Activated CD4-positive, alpha-beta T cell treated with anti-CD3 and anti-CD28 coated beads for 36 hours (primary cell): ENCODE results near the gene SLC26A11. TPM values are rescaled to one million over a fixed set of nuclear protein-coding genes. Genes with fewer than 3 reads are reported as not detected.
A peak's percentile ranks its signal among the peaks of the same experiment; 100 is the strongest.
"Not testable (repeated sequence)": the region's sequence is repeated elsewhere in the genome, so short reads cannot be mapped to it uniquely, and the experiment has no call there.

Source experiments
- ATAC-seq: fragments of 200-7000 bp; cut with Tn5 transposase; one replicate; pipeline ENCODE4 v1.10.0; 2021; ENCODE audit warnings: mild to moderate bottlenecking, moderate library complexity
- CTCF ChIA-PET: fragments of 350-600 bp; sonication (Branson Sonifier 250); formaldehyde crosslinking; loops from one replicate; lab custom pipeline; 2021; ENCODE audit warnings: antibody characterized with exemption; lab: Charles Lee
- POLR2A ChIA-PET: fragments of 350-600 bp; sonication (Branson Sonifier 250); formaldehyde crosslinking; loops from one replicate; lab custom pipeline; 2021; ENCODE audit warnings: antibody characterized with exemption, inconsistent platforms; lab: Charles Lee
- DNase-seq: peaks from one replicate; pipeline ENCODE4 v3.0.0-alpha.2; 2020
- H3K27ac Mint-ChIP-seq: one replicate; pipeline ENCODE4 v1.8.0; 2021; ENCODE audit warnings: mixed read lengths
- H3K27me3 Mint-ChIP-seq: one replicate; pipeline ENCODE4 v1.8.0; 2021; ENCODE audit warnings: mixed read lengths
- H3K36me3 Mint-ChIP-seq: one replicate; pipeline ENCODE4 v1.8.0; 2021; ENCODE audit warnings: low read depth, mixed read lengths
- H3K4me1 Mint-ChIP-seq: one replicate; pipeline ENCODE4 v1.8.0; 2021; ENCODE audit warnings: mixed read lengths
- H3K4me3 Mint-ChIP-seq: one replicate; pipeline ENCODE4 v1.8.0; 2021; ENCODE audit warnings: mild to moderate bottlenecking, moderate library complexity, mixed read lengths
- H3K9me3 Mint-ChIP-seq: one replicate; pipeline ENCODE4 v1.8.0; 2021; ENCODE audit warnings: low read depth, mixed read lengths
- intact Hi-C, 2 experiments: fragments of 100-400 bp; cut with DNase I in 1 of 2; cut with micrococcal nuclease in 1 of 2; formaldehyde crosslinking; loops; one replicate each; pipeline versions ENCODE4 v1.14.2 to v1.15.1; 2022 to 2024; cut with DNase I, micrococcal nuclease
- total RNA-seq, 2 experiments: library from RNA; stranded (reverse); gene quantifications; one replicate each; pipeline ENCODE4 v1.2.3, GENCODE V29; 2021

Gene SLC26A11
- total RNA-seq, 2 experiments from 2014 or later, result 4.7 to 4.9 TPM

- CTCF ChIA-PET, result interaction anchor here (2.1 kb wide), 1 partner anchor 213 kb away, joined by 6 read pairs; no protein-coding TSS in a partner anchor
- ATAC-seq (no peak), DNase-seq (no peak)
- Mint-ChIP-seq H3K4me1 (peaks cover 8% of the 10 kb centered on the region), H3K36me3 (peaks cover 78% of the 10 kb centered on the region), H3K27ac (peak overlapping the region; percentile 42), H3K4me3 (no peak overlapping the region), H3K27me3 (no peaks in the 10 kb centered on the region), H3K9me3 (no peaks in the 10 kb centered on the region)
- POLR2A ChIA-PET, result interaction anchor here (0.7 kb wide), 1 partner anchor 31 kb away, joined by 7 read pairs; no protein-coding TSS in a partner anchor
- intact Hi-C loops, result no loop called here
These were observed 75.3 kb downstream of the SLC26A11 start for GRCh38 chr17:80295559-80295958.

GRCh38 chr17:80296221-80296620, 76.0 kb downstream of the SLC26A11 start:
- ATAC-seq (no peak), DNase-seq (no peak)
- ChIA-PET CTCF (interaction anchor here (2.1 kb wide), 1 partner anchor 214 kb away, joined by 6 read pairs; no protein-coding TSS in a partner anchor), POLR2A (no interaction called here)
- intact Hi-C loops, result no loop called here
- H3K4me3 Mint-ChIP-seq, result no peak overlapping the region
- H3K27me3 Mint-ChIP-seq, result no peaks in the 10 kb centered on the region
- peaks cover 13% of the 10 kb centered on the region for H3K4me1 Mint-ChIP-seq
- H3K9me3 Mint-ChIP-seq, result no peaks in the 10 kb centered on the region
- H3K27ac Mint-ChIP-seq, result no peak overlapping the region
- peaks cover 82% of the 10 kb centered on the region for H3K36me3 Mint-ChIP-seq

GRCh38 chr17:80297996-80298560, 77.9 kb downstream of the SLC26A11 start:
- CTCF ChIA-PET, result interaction anchor here (1.9 kb wide), 1 partner anchor 10 kb away, joined by 5 read pairs; no protein-coding TSS in a partner anchor
- POLR2A ChIA-PET, result no interaction called here
- H3K4me3 Mint-ChIP-seq, result no peak overlapping the region
- intact Hi-C loops, result no loop called here
- H3K9me3 Mint-ChIP-seq, result peaks cover 3% of the 10 kb centered on the region
- H3K27ac Mint-ChIP-seq, result no peak overlapping the region
- peaks cover 84% of the 10 kb centered on the region for H3K36me3 Mint-ChIP-seq
- peaks cover 14% of the 10 kb centered on the region for H3K4me1 Mint-ChIP-seq
- H3K27me3 Mint-ChIP-seq, result no peaks in the 10 kb centered on the region
- no peak for DNase-seq
- no peak for ATAC-seq

- ATAC-seq, DNase-seq, POLR2A ChIA-PET, H3K4me1 Mint-ChIP-seq, CTCF ChIA-PET, H3K4me3 Mint-ChIP-seq, H3K9me3 Mint-ChIP-seq, intact Hi-C loops, H3K27me3 Mint-ChIP-seq: not testable (repeated sequence)
- peak overlapping the region; percentile 59 for H3K27ac Mint-ChIP-seq
- peaks cover 87% of the 10 kb centered on the region for H3K36me3 Mint-ChIP-seq
These were observed 79.3 kb downstream of the SLC26A11 start for GRCh38 chr17:80299350-80300100.

- POLR2A ChIA-PET, result interaction anchor here (0.8 kb wide), 1 partner anchor 87 kb away, joined by 3 read pairs; no protein-coding TSS in a partner anchor
- H3K27me3 Mint-ChIP-seq, H3K4me3 Mint-ChIP-seq, H3K9me3 Mint-ChIP-seq, ATAC-seq, intact Hi-C loops, CTCF ChIA-PET, H3K4me1 Mint-ChIP-seq: not testable (repeated sequence)
- Mint-ChIP-seq H3K27ac (peak overlapping the region; percentile 60), H3K36me3 (peaks cover 84% of the 10 kb centered on the region)
- peak; percentile 6 for DNase-seq
These were observed 80.5 kb downstream of the SLC26A11 start for GRCh38 chr17:80300756-80301155.

Other genes with a start within 250 kb of the SLC26A11 start
- 10 to 100 TPM in 1 of 2 experiments, 1 to 10 TPM in 1; 8.3 to 10.4 TPM for gene TBC1D16, start 184.6 kb upstream of the SLC26A11 start, total RNA-seq
- under 1 TPM; 0.56 to 0.57 TPM for gene CCDC40, start 183.8 kb upstream of the SLC26A11 start, total RNA-seq
- 10 to 100 TPM; 28.4 to 32.8 TPM for gene GAA, start 118.8 kb upstream of the SLC26A11 start, total RNA-seq
- 100 to 1,000 TPM; 103 to 141 TPM for gene EIF4A3, start 73.3 kb upstream of the SLC26A11 start, total RNA-seq
- not detected for gene CARD14, start 50.4 kb upstream of the SLC26A11 start, total RNA-seq
- gene SGSH, start 94 bp upstream of the SLC26A11 start, total RNA-seq, result 10 to 100 TPM; 20.2 to 22.7 TPM
- 100 to 1,000 TPM; 334 to 366 TPM for gene RNF213, start 40.4 kb downstream of the SLC26A11 start, total RNA-seq
- 10 to 100 TPM; 12.3 to 13.0 TPM for gene ENDOV, start 194.7 kb downstream of the SLC26A11 start, total RNA-seq